Left lung (tissue), 10 donors: ENCODE results near the gene ZMYND8. TPM values are rescaled to one million over a fixed set of nuclear protein-coding genes. Genes with fewer than 3 reads are reported as not detected.

Experiments
- ATAC-seq: fragments of 200-7000 bp; cut with Tn5 transposase; one replicate; pipeline ENCODE4 v1.9.1; 2020; ENCODE audit warnings: moderate library complexity
- DNase-seq, 4 donors: peaks; one replicate each; pipeline ENCODE4 v3.0.0-alpha.2; 2013 to 2020
- H3K27ac ChIP-seq, 2 donors: fragments of 200-600 bp; sonication (generic) in 1 of 2; one replicate each; pipeline versions ENCODE4 v1.5.0 to v1.8.0; 2020 to 2021
- H3K27me3 ChIP-seq, 2 donors: fragments of 200-600 bp; sonication (generic) in 1 of 2; one replicate each; pipeline versions ENCODE4 v1.5.0 to v1.8.0; 2020 to 2021
- H3K36me3 ChIP-seq, 2 donors: fragments of 200-600 bp; sonication (generic) in 1 of 2; one replicate each; pipeline versions ENCODE4 v1.5.0 to v1.8.0; 2020 to 2021
- H3K4me1 ChIP-seq, 2 donors: fragments of 200-600 bp; one replicate each; pipeline ENCODE4 v1.8.0; 2021
- H3K4me3 ChIP-seq, 2 donors: fragments of 200-600 bp; sonication (generic) in 1 of 2; one replicate each; pipeline versions ENCODE4 v1.5.0 to v1.8.0; 2020 to 2021; ENCODE audit warnings: mild to moderate bottlenecking in 1 of 2
- H3K9me3 ChIP-seq, 2 donors: fragments of 200-600 bp; sonication (generic) in 1 of 2; one replicate each; pipeline versions ENCODE4 v1.5.0 to v1.8.0; 2020 to 2021
- intact Hi-C, 2 donors: fragments of 100-400 bp; cut with DNase I; formaldehyde crosslinking; loops; one replicate each; pipeline versions ENCODE4 v1.11.2 to v1.14.2; 2022
- polyA plus RNA-seq, 6 donors: library from polyadenylated mRNA; unstranded; fragments of 120-200 nt; gene quantifications; one replicate each; pipeline ENCODE4 v1.2.1, GENCODE V29; 2013; ENCODE audit not compliant: insufficient read length in 6 of 6
- total RNA-seq, 2 donors: library from RNA; stranded (reverse); fragmentation: NEBNext Ultra II Directional; extraction: Animal tissue kit (Norgen Biotek cat#: 25700); gene quantifications; one replicate each; pipeline ENCODE4 v1.2.1, GENCODE V29; 2021
- TF ChIP-seq, protein P1 (sequence below), 2 donors: fragments of 200-600 bp; sonication (generic) in 1 of 2; IDR thresholded peaks; one replicate each; pipeline versions ENCODE4 v1.5.0 to v1.8.0; 2021; ENCODE audit warnings: antibody characterized with exemption in 2 of 2
- donor health status: DM: no; HTN: yes; CAD: no.
- donor health status: DM: no; HTN: no; CAD: no.

ZMYND8 gene
- total and polyA plus RNA-seq, 8 donors: 38.9 to 50.8 (median 42.4) TPM

DNA sequence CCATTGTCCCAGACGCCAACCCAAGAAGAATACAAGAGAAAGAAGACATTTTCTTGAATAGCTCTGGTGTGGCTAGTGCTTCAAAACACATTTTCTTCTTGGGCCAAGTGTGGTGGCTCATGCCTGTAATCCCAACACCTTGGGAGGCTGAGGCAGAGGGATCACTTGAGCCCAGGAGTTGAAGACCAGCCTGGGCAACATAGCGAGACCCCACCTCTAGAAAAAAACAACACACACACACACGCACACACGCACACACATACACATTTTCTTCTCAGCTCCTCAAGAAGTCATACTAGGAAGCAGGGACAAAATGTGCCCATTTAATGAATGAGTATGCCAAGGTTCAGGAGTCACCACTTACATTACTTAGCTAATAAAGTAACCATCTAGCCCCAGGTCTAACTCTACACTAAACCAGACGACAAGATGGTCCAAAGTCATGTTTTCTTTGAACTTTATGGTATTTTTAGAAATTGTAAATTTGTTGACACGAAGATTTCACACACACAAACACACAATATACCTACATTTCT, 68.8 kb downstream of the ZMYND8 start:
- H3K27me3 ChIP-seq: no peaks in the 10 kb centered on the region
- peaks cover 0 to 99% of the 10 kb centered on the region in 2 donors for H3K36me3 ChIP-seq
- TF ChIP-seq, protein P1, sequence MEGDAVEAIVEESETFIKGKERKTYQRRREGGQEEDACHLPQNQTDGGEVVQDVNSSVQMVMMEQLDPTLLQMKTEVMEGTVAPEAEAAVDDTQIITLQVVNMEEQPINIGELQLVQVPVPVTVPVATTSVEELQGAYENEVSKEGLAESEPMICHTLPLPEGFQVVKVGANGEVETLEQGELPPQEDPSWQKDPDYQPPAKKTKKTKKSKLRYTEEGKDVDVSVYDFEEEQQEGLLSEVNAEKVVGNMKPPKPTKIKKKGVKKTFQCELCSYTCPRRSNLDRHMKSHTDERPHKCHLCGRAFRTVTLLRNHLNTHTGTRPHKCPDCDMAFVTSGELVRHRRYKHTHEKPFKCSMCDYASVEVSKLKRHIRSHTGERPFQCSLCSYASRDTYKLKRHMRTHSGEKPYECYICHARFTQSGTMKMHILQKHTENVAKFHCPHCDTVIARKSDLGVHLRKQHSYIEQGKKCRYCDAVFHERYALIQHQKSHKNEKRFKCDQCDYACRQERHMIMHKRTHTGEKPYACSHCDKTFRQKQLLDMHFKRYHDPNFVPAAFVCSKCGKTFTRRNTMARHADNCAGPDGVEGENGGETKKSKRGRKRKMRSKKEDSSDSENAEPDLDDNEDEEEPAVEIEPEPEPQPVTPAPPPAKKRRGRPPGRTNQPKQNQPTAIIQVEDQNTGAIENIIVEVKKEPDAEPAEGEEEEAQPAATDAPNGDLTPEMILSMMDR (IDR thresholded peaks at IDR 0.05): no peak
- H3K4me1 ChIP-seq: no peaks in the 10 kb centered on the region
- no peak overlapping the region for H3K27ac ChIP-seq
- no peaks in the 10 kb centered on the region for H3K9me3 ChIP-seq
- ATAC-seq (no peak), DNase-seq (no peak)
- intact Hi-C loops: no loop called here
- H3K4me3 ChIP-seq: no peak overlapping the region

DNA sequence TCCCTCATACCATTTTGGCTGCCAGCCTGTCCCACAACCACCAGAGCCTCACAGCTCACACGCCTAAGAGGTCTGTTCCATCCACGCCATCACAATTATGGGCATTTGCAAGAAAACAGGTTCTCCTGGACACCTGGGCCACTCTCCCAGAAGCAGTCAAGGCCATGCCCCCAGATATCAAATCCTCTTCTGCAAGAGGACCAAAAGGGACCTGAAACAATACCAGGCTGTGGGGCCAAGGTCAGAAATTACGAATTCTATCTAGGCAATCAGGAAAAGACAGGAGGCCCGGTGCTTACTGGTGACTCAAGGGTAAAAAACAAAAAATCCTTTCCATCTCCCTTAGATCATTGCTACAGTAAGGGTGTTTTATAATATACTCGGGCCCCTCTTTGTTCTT, 69.8 kb downstream of the ZMYND8 start:
- DNase-seq (no peak), ATAC-seq (no peak)
- TF ChIP-seq, protein P1 (IDR thresholded peaks at IDR 0.05): no peak
- no peaks in the 10 kb centered on the region for H3K9me3 ChIP-seq
- no peaks in the 10 kb centered on the region for H3K27me3 ChIP-seq
- H3K27ac ChIP-seq: no peak overlapping the region
- intact Hi-C loops: no loop called here
- H3K4me3 ChIP-seq: no peak overlapping the region
- H3K36me3 ChIP-seq: peaks cover 0 to 100% of the 10 kb centered on the region in 2 donors
- no peaks in the 10 kb centered on the region for H3K4me1 ChIP-seq

DNA sequence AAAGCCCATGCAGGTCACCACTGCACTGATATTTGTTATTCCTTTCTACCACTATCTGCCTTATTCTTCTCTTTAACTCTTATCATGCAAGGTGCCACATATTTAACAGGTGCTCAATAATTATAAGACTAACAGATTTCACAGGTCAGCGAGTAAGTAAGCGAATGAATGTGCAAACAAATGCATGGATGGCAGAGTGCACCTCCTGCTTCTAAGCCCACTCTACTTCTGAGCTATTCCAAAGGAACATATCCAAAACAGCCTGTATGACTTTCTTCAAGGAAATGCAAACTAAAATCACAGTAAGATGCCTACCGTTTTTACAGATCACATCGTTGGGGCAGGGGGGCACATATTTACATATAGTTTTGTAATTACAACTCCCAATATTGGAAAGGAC, 71.3 kb downstream of the ZMYND8 start:
- Histone ChIP-seq H3K4me1 (no peaks in the 10 kb centered on the region), H3K27ac (no peak overlapping the region), H3K4me3 (no peak overlapping the region), H3K9me3 (no peaks in the 10 kb centered on the region), H3K27me3 (no peaks in the 10 kb centered on the region), H3K36me3 (peaks cover 0 to 100% of the 10 kb centered on the region in 2 donors)
- intact Hi-C loops: no loop called here
- ATAC-seq (no peak), DNase-seq (no peak)
- TF ChIP-seq, protein P1 (IDR thresholded peaks at IDR 0.05): no peak

DNA sequence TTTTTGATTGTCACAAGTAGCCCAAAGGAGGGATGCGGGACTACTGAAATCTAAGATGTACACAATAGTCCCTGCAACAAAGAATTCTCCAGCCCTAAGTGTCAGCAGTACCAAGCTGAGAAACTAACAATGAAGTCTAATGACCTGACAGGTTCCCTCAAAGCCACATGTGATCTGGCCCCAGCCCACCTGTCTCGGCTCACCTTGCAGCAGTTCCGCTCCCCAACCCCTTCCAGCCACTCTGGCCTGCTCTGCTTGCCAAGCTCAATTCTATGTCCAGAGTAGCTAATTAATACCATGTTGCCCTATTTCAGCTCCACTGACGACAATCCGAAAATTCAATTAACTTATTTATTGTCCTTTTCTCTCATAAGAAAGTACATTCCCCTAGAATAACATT, 72.1 kb downstream of the ZMYND8 start:
- intact Hi-C loops: no loop called here
- Histone ChIP-seq H3K36me3 (peaks cover 0 to 99% of the 10 kb centered on the region in 2 donors), H3K27ac (no peak overlapping the region), H3K27me3 (no peaks in the 10 kb centered on the region), H3K4me3 (no peak overlapping the region), H3K9me3 (no peaks in the 10 kb centered on the region), H3K4me1 (no peaks in the 10 kb centered on the region)
- TF ChIP-seq, protein P1 (IDR thresholded peaks at IDR 0.05): no peak
- DNase-seq (no peak), ATAC-seq (no peak)

DNA sequence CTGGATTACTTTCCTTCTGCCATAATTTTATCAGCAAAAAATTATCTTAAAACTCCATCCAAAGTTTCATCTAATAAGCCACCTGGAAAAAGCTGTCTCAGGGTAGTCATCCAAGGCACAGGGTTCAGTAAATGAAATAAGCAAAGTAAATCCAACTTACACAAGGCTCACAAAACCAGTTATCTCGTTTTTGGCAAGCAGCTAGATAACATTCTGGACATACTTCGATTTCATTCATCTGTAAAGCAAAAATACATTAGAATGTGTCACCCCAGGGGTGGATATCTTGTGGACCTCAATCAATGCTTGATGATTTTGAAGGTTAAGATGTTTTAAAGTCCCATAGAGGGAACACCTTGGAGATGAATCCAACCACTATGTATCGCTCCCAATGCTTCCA, 73.1 kb downstream of the ZMYND8 start:
- Histone ChIP-seq H3K9me3 (no peaks in the 10 kb centered on the region), H3K27me3 (no peaks in the 10 kb centered on the region), H3K27ac (no peak overlapping the region), H3K4me3 (no peak overlapping the region), H3K36me3 (peaks cover 0 to 96% of the 10 kb centered on the region in 2 donors), H3K4me1 (no peaks in the 10 kb centered on the region)
- intact Hi-C loops: no loop called here
- TF ChIP-seq, protein P1 (IDR thresholded peaks at IDR 0.05): no peak
- DNase-seq (no peak), ATAC-seq (no peak)
